Activated effector memory CD4-positive, alpha-beta T cell treated with Interleukin-2 at 50 U/mL for 16 hours (primary cell): Measurements from ENCODE around the gene AMOT.

Experiments used
- DNase-seq: peaks from one replicate; pipeline ENCODE4 v3.0.0-alpha.2; 2020

AMOT gene

DNA sequence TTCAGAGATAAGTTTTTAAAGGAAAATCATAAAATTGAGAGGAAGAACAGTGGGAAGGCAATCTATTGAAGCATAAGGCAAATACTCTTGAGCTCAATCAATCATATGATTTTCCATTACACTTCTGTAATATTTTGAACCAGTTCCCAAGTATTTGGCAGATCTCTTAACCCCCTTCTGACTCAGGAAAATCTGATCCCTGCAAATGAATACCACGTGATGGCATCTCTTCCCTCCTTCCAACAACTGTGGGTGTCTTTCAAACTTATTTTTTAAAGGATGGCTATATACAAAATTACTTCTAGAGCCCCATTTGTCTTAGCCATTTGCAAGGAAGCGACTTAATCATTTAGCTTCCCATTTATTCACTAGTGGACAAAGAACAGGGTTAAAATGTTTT is 41.9 kb downstream of the AMOT start:
- DNase-seq = no peak

GRCh38 chrX:112789931-112790330 is 50.7 kb downstream of the AMOT start:
- no peak for DNase-seq

DNA sequence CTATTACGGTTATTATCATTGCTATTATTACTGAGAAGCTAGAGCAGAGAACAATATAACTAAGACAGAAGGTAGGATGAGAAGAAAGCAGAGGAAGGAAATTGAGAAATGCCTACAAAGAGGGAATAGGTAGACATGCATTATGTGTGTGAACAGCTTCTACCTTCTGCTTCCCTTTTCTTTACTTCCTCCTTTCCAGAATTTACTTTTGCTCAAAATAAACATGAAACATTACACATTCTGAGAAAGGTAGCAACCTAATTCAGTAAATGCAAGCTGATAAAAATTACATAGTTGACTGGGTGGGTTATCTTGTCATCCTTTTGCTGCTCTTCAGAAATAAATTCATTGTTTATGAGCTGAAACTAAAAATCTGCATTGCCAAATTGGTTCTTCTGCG is 54.6 kb downstream of the AMOT start:
- DNase-seq = no peak

- DNase-seq = no peak
Observed at GRCh38 chrX:112785344-112785743, 55.3 kb downstream of the AMOT start.

DNA sequence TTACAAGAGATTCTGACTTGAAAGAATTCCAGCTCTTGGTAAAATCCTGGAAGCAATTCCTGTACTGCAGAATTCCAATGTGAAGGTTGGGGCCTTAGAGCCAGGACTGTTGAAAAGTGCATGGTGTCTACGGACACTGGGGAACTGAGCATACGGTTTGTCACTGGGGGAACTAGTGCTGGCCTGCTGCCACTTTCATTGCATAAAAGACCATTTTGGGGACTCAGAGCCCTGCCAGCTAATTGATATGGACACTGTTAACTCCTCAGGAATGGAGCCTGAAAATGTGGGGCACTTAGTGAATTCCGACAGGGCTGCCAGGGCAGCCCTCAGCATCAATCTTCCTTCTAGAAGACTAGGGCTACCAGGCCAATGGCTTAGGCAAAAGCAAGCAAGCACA is 55.9 kb downstream of the AMOT start:
- DNase-seq = no peak

DNA sequence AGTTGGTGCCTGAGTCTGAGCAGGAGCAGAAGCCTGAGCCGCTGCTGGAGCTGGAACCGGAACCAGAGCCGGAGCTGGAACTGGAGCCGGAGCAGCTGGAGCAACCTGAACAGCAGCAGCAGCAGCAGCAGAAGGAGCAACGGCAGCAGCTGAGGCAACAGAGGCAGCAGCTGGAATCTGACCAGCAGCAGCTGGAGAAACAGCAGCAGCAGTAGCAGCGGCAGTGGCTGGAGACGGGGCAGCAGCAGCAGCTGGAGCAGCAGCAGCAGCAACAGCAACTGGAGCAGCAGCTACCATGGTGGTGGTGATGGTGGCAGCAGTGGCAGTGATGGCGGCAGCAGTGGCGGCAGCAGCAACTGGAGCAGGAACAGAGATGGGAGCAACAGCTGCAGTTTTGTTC is 61.5 kb downstream of the AMOT start:
- DNase-seq = no peak

DNA sequence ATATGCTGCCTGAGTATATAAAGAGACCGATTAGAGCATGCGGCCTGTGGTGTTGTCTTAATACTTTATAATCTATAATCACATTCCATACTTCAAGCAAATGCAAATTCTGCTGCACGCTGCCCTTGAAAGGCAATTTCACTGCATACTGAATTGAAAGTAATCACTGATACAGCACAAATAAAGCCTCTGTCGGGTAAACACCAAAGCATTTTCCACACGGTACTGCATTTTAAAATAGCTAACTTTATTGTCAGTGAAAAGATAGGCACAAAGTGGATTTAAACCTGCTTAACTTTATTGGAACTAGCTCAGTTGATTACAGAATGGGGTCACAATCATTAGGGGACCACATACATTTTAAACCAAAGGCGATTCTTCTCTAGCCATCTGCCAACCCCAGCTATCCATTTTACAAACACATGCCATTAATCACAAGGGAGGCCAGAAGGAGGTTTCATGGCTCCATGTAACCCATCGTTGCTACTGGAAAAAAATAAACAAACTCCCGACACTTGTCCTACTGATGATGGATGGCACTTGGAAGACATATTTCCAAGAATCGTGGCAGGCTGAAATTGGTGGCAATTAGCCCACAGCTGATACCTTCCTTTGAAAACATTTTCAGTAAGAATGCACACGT is 65.9 kb downstream of the AMOT start:
- DNase-seq = no peak

DNA sequence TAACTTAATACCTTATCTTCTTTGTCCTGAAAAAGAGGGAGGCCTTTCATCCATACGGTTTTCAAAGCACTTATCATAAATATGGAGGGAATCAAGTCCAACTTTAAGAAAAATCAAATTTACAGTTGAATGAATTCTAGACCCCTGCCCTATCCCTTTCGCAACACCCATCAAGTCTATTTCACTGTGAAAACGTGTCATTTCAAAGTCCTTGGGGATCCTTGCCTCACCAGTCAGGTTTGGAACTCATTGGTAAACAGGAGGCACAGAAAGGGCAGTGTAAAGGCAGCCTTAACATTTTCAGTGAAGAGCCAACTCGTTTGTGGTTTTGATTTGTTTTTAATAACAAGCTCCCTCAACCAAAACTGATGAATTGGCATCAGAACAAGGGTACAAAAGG is 66.5 kb downstream of the AMOT start:
- no peak for DNase-seq

DNA sequence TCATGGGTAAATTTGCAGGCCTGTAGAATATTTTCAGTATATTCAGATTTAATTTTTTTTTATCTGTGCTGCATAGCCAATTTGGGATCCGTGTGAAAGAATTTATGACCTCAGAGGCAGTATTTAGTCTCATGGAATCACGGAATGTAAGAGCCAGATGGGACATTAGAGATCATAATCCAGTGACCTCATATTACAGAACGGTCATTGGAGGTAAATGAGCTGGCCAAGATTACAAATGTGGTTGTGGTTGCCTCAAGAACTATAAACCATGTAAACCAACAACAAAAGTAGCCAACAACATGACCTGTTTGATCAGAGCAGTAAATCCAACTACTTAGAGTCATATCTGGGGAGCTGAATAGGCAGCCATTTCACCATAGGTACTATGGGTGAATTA is 71.6 kb downstream of the AMOT start:
- no peak for DNase-seq

DNA sequence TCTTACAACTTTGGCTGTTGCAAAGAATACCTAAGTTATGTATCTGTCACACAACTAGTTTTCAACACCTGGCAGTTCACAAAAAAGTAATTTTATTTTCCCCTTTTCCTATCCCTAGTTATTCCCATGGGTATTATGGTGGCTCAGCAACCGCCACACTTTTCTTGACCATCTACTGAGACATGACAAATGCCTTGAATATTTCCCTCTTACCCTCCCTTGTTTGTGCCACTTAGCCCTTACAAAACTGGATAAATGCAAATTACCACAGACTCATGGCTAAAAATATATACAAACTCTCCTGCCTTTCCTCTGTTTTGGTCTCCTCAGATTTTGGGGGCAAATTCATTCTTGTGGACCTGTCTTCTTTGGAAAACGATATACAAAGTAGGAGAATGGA is 72.1 kb downstream of the AMOT start:
- no peak for DNase-seq

GRCh38 chrX:112766774-112767173 is 73.9 kb downstream of the AMOT start:
- DNase-seq = no peak

GRCh38 chrX:112761242-112762207 is 79.1 kb downstream of the AMOT start:
- no peak for DNase-seq

GRCh38 chrX:112760697-112761096 is 79.9 kb downstream of the AMOT start:
- no peak for DNase-seq

DNA sequence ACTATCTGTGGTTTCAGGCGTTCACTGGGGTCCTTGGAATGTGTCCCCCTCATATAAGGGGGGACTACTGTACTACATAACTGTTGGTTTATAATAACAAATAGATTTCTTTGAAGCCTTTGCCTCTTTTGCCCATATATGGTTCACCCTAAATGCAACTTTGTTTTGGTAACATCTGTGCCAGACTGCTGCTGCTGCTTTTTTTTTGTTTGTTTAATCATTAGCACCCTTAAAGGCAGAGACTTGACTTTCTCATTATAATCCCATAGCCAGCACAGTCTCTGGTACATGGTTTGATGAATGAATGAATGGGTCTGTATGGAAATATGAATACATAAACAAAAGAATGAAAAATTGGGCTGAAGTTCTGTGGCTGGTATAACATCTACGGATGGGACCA is 80.7 kb downstream of the AMOT start:
- no peak for DNase-seq

DNA sequence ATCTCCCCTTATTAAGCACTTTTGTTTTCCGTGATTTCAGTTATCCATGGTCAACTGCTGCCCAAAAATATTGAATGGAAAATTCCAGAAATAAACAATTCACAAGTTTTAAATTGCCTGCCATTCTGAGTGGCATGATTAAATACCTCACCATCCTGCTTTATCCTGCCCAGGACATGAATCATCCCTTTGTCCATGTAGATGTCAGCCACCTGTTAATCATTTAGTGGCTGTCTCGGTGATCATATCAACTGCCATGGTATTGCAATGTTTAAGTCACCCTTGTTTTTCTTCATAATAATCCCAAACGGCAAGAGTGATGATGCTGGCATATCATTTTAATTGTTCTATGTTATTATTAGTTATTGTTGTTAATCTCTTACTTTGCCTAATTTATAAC is 81.1 kb downstream of the AMOT start:
- DNase-seq = no peak

- DNase-seq = no peak
Observed at GRCh38 chrX:112757946-112758345, 82.7 kb downstream of the AMOT start.

DNA sequence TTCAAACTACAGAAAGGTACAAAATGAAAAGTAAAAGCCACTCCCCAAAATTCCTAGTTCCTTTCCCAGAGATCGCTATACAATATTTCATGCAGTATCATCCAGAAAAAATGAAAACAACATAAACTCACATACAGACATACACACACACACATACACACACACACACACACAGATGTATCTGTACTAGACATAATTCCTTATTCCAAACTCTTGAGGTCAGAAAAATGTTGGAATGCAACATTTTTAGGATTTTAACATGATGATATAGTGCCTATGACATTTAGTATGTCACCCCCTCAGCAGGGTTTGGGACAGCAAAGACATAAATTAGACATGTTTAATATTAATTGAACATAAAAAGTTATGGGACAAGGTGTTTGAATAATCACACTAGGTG is 87.5 kb downstream of the AMOT start:
- no peak for DNase-seq

DNA sequence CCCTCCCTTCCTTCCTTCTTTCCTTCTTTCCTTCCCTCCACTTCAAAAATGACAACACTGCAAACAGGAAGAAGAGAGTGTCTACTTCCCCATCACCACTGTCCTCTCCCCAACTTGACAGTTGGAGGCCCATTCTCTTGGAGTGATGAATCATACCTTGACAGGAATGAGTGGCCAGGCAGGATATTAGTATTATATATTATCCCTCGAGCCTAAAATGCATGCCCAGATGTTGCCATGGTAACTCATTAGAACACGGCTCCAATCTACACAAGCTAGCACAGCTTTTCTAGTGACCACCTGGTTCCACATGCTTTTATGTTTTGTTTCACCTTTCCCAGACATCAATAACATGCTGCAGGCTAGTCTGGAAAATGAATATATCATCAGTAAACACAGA is 89.6 kb downstream of the AMOT start:
- no peak for DNase-seq

- no peak for DNase-seq
Observed at GRCh38 chrX:112746812-112747595, 93.6 kb downstream of the AMOT start.

DNA sequence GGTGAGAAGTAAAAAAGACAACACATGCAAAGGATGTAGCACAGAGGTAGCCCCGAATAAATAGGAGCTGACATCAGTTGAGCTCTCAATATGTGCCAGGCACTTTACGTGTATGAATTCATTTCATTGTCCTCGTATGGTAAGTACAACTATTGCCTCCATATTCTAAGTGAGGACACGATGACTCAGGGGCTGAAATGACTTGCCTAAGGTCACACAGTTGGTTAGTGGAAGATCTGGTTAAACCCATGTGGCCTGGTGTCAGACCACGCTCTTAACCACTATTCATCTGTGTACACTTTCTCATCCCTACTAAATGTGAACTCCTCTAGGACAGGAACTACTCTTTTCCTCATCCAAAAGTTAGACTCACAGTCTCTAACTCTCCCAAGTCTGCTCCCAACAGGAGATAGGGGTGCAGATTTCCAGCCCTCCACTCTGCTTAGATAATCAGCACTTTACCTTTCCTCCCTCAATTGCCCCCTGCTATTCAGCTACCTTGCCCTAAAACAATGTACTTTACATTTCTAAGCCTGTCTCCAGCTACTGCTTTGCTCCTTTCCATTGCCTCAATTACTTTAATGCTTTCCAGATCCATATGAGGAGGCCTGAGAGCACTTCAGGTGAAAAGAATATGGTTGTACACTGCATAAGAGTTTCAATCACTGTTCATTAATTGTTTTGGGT is 102.1 kb downstream of the AMOT start:
- DNase-seq = no peak

- DNase-seq = no peak
Observed at GRCh38 chrX:112736310-112736709, 104.3 kb downstream of the AMOT start.

DNA sequence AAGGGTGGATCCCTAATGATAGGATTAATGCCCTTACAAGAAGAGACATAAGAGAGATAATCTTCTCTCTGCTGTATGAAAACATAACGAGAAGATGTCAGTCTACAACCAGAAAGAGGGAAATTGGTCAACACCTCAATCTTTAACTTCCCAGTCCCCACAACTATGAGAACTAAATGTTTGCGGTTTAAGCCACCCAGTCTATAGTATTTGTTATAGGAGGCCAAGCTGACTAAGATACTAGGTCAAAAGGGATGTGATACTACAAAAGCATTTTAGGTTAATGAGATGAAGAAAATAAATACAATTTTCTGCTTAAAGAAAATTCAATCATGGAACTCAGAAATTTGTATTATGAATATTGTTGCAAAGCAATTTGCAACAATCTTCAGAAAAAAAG is 105.5 kb downstream of the AMOT start:
- no peak for DNase-seq

- no peak for DNase-seq
Observed at GRCh38 chrX:112734290-112734689, 106.3 kb downstream of the AMOT start.
